ENCODE results near the gene CCM2L. TPM values are rescaled to one million over a fixed set of nuclear protein-coding genes. Genes with fewer than 3 reads are reported as not detected.

CCM2L gene
- polyA plus RNA-seq, 1 of the 3 experiments (the other 2 are of a cell fraction) = not detected

GRCh38 chr20:31996996-31997395 is 13.2 kb upstream of the CCM2L start:
- peaks cover 3% of the 10 kb centered on the region; the same call in 1 of the 2 replicates for H3K27me3 ChIP-seq (ENCODE audit: insufficient read depth)

More at GRCh38 chr20:31996996-31997395, 13.2 kb upstream of the CCM2L start:
- no peaks in the 10 kb centered on the region for H3K9me2 ChIP-seq
- H3K79me2 ChIP-seq (ENCODE audit: insufficient read depth) = no peaks in the 10 kb centered on the region
- no peaks in the 10 kb centered on the region for H3K4me1 ChIP-seq (ENCODE audit: control insufficient read depth in 1 of 2, insufficient read depth in 2 of 2, low read depth in 1 of 2, low read length in 1 of 2)
- DNase-seq = no peak
- H3K27ac ChIP-seq (ENCODE audit: low read depth in 2 of 2, low read length in 1 of 2) = no peak overlapping the region
- no peak overlapping the region for H2AFZ ChIP-seq (ENCODE audit: low read depth)
- ChIA-PET CTCF (no interaction called here), POLR2A (no interaction called here)
- H4K20me1 ChIP-seq (ENCODE audit: insufficient read depth) = no peaks in the 10 kb centered on the region
- H3F3A ChIP-seq (replicated peaks; ENCODE audit: insufficient read depth) = no peaks in the 10 kb centered on the region
- H3K4me2 ChIP-seq = no peak overlapping the region
- H3K4me3 ChIP-seq (ENCODE audit: low read depth in 2 of 2, low read length in 1 of 2) = no peak overlapping the region
- no peak overlapping the region for H3K9ac ChIP-seq
- no CpG with 5 or more reads among the region's 18 CpGs for WGBS (ENCODE audit: low lambda C conversion rate)
- no peak for TF ChIP-seq CHD2 (IDR thresholded peaks at IDR 0.05; ENCODE audit: low read length, partially characterized antibody)
- no peak for TF ChIP-seq PBX3 (IDR thresholded peaks at IDR 0.05)
- TF ChIP-seq NRF1 (IDR thresholded peaks at IDR 0.05; ENCODE audit: low read depth, low read length) = no peak
- no peak for TF ChIP-seq MEF2A (IDR thresholded peaks at IDR 0.05; ENCODE audit: borderline replicate concordance, low read depth)
- no peak for TF ChIP-seq POLR2AphosphoS5 (IDR thresholded peaks at IDR 0.05; ENCODE audit: low read depth, low read length)
- no peak for TF ChIP-seq TAF1 (IDR thresholded peaks at IDR 0.05; ENCODE audit: borderline replicate concordance, low read depth, low read length)
- TF ChIP-seq EZH2phosphoT487 (IDR thresholded peaks at IDR 0.05; ENCODE audit: borderline replicate concordance, low read depth) = no peak
- TF ChIP-seq USF2 (IDR thresholded peaks at IDR 0.05; ENCODE audit: borderline replicate concordance, low read depth, low read length) = no peak
- no peak for TF ChIP-seq MAX (IDR thresholded peaks at IDR 0.05; ENCODE audit: low read depth)
- TF ChIP-seq RFX5 (IDR thresholded peaks at IDR 0.05; ENCODE audit: low read length) = no peak
- TF ChIP-seq FOSL2 (IDR thresholded peaks at IDR 0.05; ENCODE audit: borderline replicate concordance, low read depth) = no peak
- TF ChIP-seq RXRA (IDR thresholded peaks at IDR 0.05; ENCODE audit: borderline replicate concordance, low read depth) = no peak
- TF ChIP-seq USF1 (IDR thresholded peaks at IDR 0.05; ENCODE audit: borderline replicate concordance, low read depth) = no peak
- TF ChIP-seq TEAD4 (IDR thresholded peaks at IDR 0.05; ENCODE audit: borderline replicate concordance, insufficient read depth) = no peak
- TF ChIP-seq ZBTB33 (IDR thresholded peaks at IDR 0.05; ENCODE audit: borderline replicate concordance, low read depth) = no peak
- TF ChIP-seq MXI1 (IDR thresholded peaks at IDR 0.05; ENCODE audit: low read depth, low read length) = no peak
- no peak for TF ChIP-seq TCF12 (IDR thresholded peaks at IDR 0.05)
- TF ChIP-seq CTCF (IDR thresholded peaks at IDR 0.05) = no peak
- TF ChIP-seq GATA2 (CRISPR knock-in tag; IDR thresholded peaks at IDR 0.05) = no peak
- H3K36me3 ChIP-seq (replicated peaks in 1 of 2; ENCODE audit: control insufficient read depth in 1 of 2, insufficient read depth in 2 of 2, low read length in 1 of 2) = no peaks in the 10 kb centered on the region
- no peaks in the 10 kb centered on the region for H3K9me3 ChIP-seq

Data from SK-N-SH (cell line).